Bronchial epithelial cell (primary cell): ENCODE results near the gene CIAO1. TPM values are rescaled to one million over a fixed set of nuclear protein-coding genes. Genes with fewer than 3 reads are reported as not detected.
A peak's percentile ranks its signal among the peaks of the same experiment; 100 is the strongest.

Experiments used
- DNase-seq: peaks from one replicate; pipeline ENCODE4 v3.0.0-alpha.2; 2010; ENCODE audit warnings: low read depth
- FAIRE-seq: peaks from 2 replicates; lab custom pipeline; 2011; peaks lifted over from hg19 to GRCh38; lab: Jason Lieb, UNC
- H3K27me3 ChIP-seq: 2 replicates; pipeline ENCODE4 v1.5.1; 2011; ENCODE audit warnings: low read length; ENCODE audit not compliant: control insufficient read depth, insufficient read depth
- H3K36me3 ChIP-seq: 2 replicates; pipeline ENCODE4 v1.5.1; 2011; ENCODE audit warnings: low read length; ENCODE audit not compliant: control insufficient read depth, insufficient read depth
- H3K4me3 ChIP-seq: 2 replicates; pipeline ENCODE4 v1.5.1; 2011; ENCODE audit warnings: mild to moderate bottlenecking, low read depth, low read length, control low read depth
- total RNA-seq: library from RNA; depleted of rRNA; stranded (reverse); fragments of >200 nt; gene quantifications from 2 replicates; pipeline ENCODE4 v1.2.1, GENCODE V29; 2014
- TF ChIP-seq, protein P1 (sequence below): IDR thresholded peaks from 2 replicates; pipeline ENCODE4 v1.5.1; 2011; ENCODE audit warnings: mild to moderate bottlenecking, moderate library complexity, low read length, control low read depth, inconsistent platforms; ENCODE audit not compliant: insufficient read depth, severe bottlenecking

Gene CIAO1
- total RNA-seq, 1 donor from 2014 or later = 94.0 TPM

DNA sequence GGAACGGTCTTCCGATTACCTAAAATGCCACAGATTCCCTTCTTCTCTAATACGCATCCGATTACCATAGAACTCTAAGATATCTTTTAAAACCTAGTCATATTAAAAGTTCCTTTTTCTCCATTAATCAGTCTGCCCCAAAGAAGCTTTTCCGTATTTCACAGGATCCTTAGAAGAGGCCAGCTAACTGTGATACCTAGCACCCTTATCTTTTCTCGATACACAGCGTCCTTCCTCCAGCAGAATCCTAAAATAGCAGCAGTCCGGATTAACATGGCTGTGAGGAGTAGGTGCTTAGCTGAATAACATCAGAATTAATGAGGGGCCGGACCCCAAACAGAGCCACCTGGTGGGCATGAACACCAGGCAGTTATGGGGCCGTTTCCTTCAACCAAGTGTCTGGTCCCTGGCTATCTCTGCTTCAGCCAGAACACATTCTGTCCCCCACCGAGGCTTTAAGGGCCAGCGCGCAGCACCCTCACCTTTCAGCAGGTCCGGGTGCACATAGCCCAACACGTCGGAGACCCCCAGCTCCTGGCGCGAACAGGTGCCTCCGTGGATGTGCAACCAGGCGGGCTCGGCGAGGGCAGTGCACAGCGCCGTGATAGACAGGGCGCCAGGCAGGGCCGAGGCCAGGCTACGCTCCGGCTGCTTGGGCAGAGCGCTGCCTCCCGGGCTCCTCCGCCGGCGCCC lies 1.2 kb upstream of the CIAO1 start:
- peaks cover 22% of the 10 kb centered on the region for H3K36me3 ChIP-seq
- FAIRE-seq = no peak
- H3K4me3 ChIP-seq = peak overlapping the region; percentile 98
- no peak for DNase-seq
- TF ChIP-seq, protein P1, sequence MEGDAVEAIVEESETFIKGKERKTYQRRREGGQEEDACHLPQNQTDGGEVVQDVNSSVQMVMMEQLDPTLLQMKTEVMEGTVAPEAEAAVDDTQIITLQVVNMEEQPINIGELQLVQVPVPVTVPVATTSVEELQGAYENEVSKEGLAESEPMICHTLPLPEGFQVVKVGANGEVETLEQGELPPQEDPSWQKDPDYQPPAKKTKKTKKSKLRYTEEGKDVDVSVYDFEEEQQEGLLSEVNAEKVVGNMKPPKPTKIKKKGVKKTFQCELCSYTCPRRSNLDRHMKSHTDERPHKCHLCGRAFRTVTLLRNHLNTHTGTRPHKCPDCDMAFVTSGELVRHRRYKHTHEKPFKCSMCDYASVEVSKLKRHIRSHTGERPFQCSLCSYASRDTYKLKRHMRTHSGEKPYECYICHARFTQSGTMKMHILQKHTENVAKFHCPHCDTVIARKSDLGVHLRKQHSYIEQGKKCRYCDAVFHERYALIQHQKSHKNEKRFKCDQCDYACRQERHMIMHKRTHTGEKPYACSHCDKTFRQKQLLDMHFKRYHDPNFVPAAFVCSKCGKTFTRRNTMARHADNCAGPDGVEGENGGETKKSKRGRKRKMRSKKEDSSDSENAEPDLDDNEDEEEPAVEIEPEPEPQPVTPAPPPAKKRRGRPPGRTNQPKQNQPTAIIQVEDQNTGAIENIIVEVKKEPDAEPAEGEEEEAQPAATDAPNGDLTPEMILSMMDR = peak; percentile 14
- H3K27me3 ChIP-seq = no peaks in the 10 kb centered on the region

DNA sequence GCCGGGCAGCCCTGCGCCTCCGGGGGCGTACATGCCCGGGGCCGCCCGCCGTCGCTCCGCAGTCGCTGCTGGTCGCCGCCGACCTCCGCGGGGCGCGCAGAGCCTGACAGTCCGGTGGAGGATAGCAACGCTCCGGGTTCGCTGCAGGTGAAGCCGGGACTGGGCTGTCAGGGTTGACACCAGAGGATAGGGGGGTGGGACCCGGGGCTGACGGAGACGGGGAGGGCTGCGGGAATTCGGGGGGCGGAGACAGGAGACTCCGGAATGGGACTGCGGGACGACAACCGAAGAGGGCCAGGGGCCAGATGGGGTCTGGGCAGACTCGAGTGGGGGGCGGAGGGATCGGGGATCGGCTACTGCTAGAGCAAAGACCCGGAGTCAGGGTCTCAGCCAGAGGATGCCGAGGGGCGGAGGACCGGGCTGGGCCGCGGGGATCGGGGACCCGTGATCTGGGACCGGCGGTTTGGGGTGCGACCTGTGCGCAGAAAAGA lies 631 bp upstream of the CIAO1 start:
- Histone ChIP-seq H3K27me3 (no peaks in the 10 kb centered on the region), H3K4me3 (peak overlapping the region; percentile 98), H3K36me3 (peaks cover 24% of the 10 kb centered on the region)
- FAIRE-seq (no peak), DNase-seq (no peak)
- TF ChIP-seq, protein P1 = no peak

DNA sequence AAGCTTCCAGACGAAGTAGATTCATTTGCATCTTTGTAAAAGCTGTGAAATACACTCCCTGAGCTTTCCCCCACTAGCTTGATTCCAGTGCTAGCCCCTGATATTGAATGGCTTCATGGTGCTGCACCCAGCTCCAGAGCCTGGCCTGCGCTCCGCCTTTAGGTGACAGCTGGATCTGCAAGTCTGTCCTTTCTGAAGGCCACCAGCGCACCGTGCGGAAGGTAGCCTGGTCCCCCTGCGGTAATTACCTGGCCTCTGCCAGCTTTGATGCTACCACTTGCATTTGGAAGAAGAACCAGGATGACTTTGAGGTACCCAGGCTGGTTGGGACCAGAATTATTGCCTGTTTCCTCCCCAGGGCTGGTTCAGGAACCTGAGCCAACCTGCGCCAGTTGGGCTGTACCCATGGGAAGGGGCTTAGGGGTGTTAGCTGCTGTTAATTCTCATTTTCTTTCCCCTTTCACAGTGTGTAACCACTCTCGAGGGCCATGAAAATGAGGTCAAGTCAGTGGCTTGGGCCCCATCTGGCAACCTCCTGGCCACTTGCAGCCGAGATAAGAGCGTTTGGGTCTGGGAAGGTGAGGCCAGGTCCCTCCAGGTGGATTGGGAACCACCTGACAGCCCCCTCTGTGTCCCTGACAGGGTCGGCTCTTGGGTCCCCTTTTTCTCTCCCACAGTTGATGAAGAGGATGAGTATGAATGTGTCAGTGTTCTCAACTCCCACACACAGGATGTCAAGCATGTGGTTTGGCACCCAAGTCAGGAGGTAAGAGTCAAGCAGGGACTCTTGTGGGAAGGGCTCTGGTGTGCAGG lies 1.3 kb downstream of the CIAO1 start:
- no peaks in the 10 kb centered on the region for H3K27me3 ChIP-seq
- TF ChIP-seq, protein P1 = peak; percentile 50
- FAIRE-seq (no peak), DNase-seq (no peak)
- H3K4me3 ChIP-seq = peak overlapping the region; percentile 98
- peaks cover 25% of the 10 kb centered on the region for H3K36me3 ChIP-seq

DNA sequence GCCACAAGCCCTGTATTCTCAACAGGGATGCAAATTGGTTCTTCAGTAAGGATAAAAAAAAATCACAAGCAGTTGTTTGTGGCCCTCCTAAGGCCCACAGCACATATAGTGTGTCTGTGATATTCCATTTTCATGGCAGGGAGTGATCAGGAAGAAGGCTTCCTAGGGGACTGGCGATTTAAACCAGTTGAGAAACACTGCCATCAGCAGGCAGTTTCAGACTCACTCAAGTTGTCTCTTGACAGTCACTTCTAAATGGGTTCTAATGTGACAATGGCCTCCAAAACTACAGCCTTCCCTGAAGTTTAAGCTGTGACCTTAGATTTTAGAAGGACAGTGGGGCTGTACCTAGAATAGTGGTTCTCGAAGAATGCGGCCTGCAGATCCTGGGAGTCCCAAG lies 6.0 kb downstream of the CIAO1 start:
- no peak for DNase-seq
- no peaks in the 10 kb centered on the region for H3K27me3 ChIP-seq
- TF ChIP-seq, protein P1 = no peak
- no peak overlapping the region for H3K4me3 ChIP-seq
- FAIRE-seq = no peak
- peaks cover 32% of the 10 kb centered on the region for H3K36me3 ChIP-seq

DNA sequence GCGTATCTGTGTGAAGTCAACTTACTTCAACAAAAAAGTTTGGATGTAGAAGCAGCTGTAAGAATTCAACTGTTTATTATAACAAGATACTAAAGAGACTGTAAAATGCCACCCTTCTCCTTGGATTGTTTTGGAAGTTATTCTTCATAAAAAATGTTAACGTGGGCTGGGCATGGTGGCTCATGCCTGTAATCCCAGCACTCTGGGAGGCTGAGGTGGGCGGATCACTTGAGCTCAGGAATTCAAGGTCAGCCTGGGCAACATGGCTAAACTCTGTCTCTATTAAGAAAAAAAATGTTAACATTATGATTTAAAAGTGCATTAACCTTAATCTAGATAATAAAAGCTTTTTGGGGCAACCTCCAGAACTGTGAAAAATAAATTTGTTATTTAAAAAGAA lies 7.7 kb downstream of the CIAO1 start:
- no peak for DNase-seq
- TF ChIP-seq, protein P1 = no peak
- Histone ChIP-seq H3K4me3 (no peak overlapping the region), H3K36me3 (peaks cover 33% of the 10 kb centered on the region), H3K27me3 (no peaks in the 10 kb centered on the region)
- FAIRE-seq = no peak
